Prostate gland (tissue), 2 donors: ENCODE results near the gene SPATA31C1. TPM values are rescaled to one million over a fixed set of nuclear protein-coding genes. Genes with fewer than 3 reads are reported as not detected.

ENCODE experiments used
- DNase-seq: peaks from one replicate; pipeline ENCODE4 v3.0.0-alpha.2; 2019; ENCODE audit warnings: low spot score
- H3K27ac ChIP-seq, 2 donors: fragments of 200-600 bp; sonication (generic); 2 replicates each; pipeline ENCODE4 v1.5.1; 2017 to 2019
- H3K27me3 ChIP-seq: fragments of 200-600 bp; sonication (generic); replicated peaks from 2 replicates; pipeline ENCODE4 v1.5.1; 2019; ENCODE audit not compliant: insufficient read depth
- H3K36me3 ChIP-seq, 2 donors: fragments of 200-600 bp; sonication (generic); 1 replicate in 1 of 2; 2 replicates in 1 of 2; pipeline versions ENCODE4 v1.5.1 to v1.8.1; 2017 to 2019
- H3K4me1 ChIP-seq: fragments of 200-600 bp; sonication (generic); replicated peaks from 2 replicates; pipeline ENCODE4 v1.5.1; 2019
- H3K4me3 ChIP-seq, 2 donors: fragments of 200-600 bp; sonication (generic); 2 replicates each; pipeline ENCODE4 v1.5.1; 2017 to 2019
- H3K9me3 ChIP-seq: fragments of 200-600 bp; sonication (generic); 2 replicates; pipeline ENCODE4 v1.5.1; 2017
- CTCF ChIP-seq, 4 experiments: fragments of 200-600 bp in 2 of 4; fragments of 450-650 bp in 2 of 4; sonication (generic) in 2 of 4; IDR thresholded peaks; 1 replicate in 3 of 4; 2 replicates in 1 of 4; pipeline ENCODE4 v1.5.1; 2016 to 2019; ENCODE audit warnings: antibody characterized with exemption in 4 of 4, mild to moderate bottlenecking in 2 of 4, moderate library complexity in 2 of 4
- POLR2A ChIP-seq: fragments of 450-650 bp; IDR thresholded peaks from one replicate; pipeline ENCODE4 v1.6.1; 2016; ENCODE audit warnings: antibody characterized with exemption, mild to moderate bottlenecking
- POLR2AphosphoS5 ChIP-seq: sonication (generic); formaldehyde crosslinking; IDR thresholded peaks from one replicate; pipeline ENCODE4 v1.6.1; 2017; ENCODE audit warnings: antibody characterized with exemption
- WGBS: methylation state at CpG from one replicate; pipeline ENCODE4 v1.1.5; 2018; 5-methylcytosine and 5-hydroxymethylcytosine counted together
- intact Hi-C: fragments of 100-400 bp; cut with DNase I; formaldehyde crosslinking; loops from one replicate; pipeline ENCODE4 v1.14.2; 2022
- total RNA-seq, 2 donors: library from RNA; depleted of rRNA; stranded (reverse); fragments of >200 nt; gene quantifications; one replicate each; pipeline ENCODE4 v1.1.0, GENCODE V29; 2016

The SPATA31C1 gene
- total RNA-seq, 2 donors from 2014 or later = 0.97 TPM; not detected in 1

GRCh38 chr9:87872079-87872624 lies 45.6 kb upstream of the SPATA31C1 start:
- Histone ChIP-seq H3K4me1 (no peaks in the 10 kb centered on the region), H3K27me3 (no peaks in the 10 kb centered on the region), H3K9me3 (no peaks in the 10 kb centered on the region), H3K36me3 (no peaks in the 10 kb centered on the region), H3K27ac (no peak overlapping the region), H3K4me3 (no peak overlapping the region)
- intact Hi-C loops = no loop called here
- no peak for TF ChIP-seq POLR2A
- TF ChIP-seq CTCF (IDR thresholded peaks at IDR 0.05) = no peak
- no peak for TF ChIP-seq POLR2AphosphoS5
- 46% methylated on average over 7 of the region's 8 CpGs for WGBS
- DNase-seq = no peak

GRCh38 chr9:87873607-87874303 lies 44.0 kb upstream of the SPATA31C1 start:
- intact Hi-C loops = no loop called here
- no peak for TF ChIP-seq POLR2AphosphoS5
- no peak for TF ChIP-seq CTCF (IDR thresholded peaks at IDR 0.05)
- no peak for TF ChIP-seq POLR2A
- no peak for DNase-seq
- no peaks in the 10 kb centered on the region for H3K27me3 ChIP-seq
- 90% methylated on average over 5 of the region's 5 CpGs for WGBS
- H3K4me1 ChIP-seq = no peaks in the 10 kb centered on the region
- no peak overlapping the region for H3K4me3 ChIP-seq
- no peaks in the 10 kb centered on the region for H3K9me3 ChIP-seq
- H3K27ac ChIP-seq = no peak overlapping the region
- no peaks in the 10 kb centered on the region for H3K36me3 ChIP-seq

GRCh38 chr9:87874304-87874623 lies 43.5 kb upstream of the SPATA31C1 start:
- no peak for DNase-seq
- TF ChIP-seq POLR2AphosphoS5 = no peak
- no peak for TF ChIP-seq CTCF (IDR thresholded peaks at IDR 0.05)
- TF ChIP-seq POLR2A = no peak
- no peaks in the 10 kb centered on the region for H3K36me3 ChIP-seq
- H3K27me3 ChIP-seq = no peaks in the 10 kb centered on the region
- intact Hi-C loops = no loop called here
- H3K4me3 ChIP-seq = no peak overlapping the region
- no peak overlapping the region for H3K27ac ChIP-seq
- no peaks in the 10 kb centered on the region for H3K9me3 ChIP-seq
- no peaks in the 10 kb centered on the region for H3K4me1 ChIP-seq
- 48% methylated on average over 7 of the region's 7 CpGs for WGBS

- Histone ChIP-seq H3K36me3 (no peaks in the 10 kb centered on the region), H3K9me3 (no peaks in the 10 kb centered on the region), H3K4me3 (no peak overlapping the region), H3K4me1 (no peaks in the 10 kb centered on the region), H3K27me3 (no peaks in the 10 kb centered on the region), H3K27ac (no peak overlapping the region)
- no peak for TF ChIP-seq POLR2A
- TF ChIP-seq CTCF (IDR thresholded peaks at IDR 0.05) = no peak
- no peak for TF ChIP-seq POLR2AphosphoS5
- intact Hi-C loops = no loop called here
- DNase-seq = no peak
Measured at GRCh38 chr9:87875060-87875459, 42.7 kb upstream of the SPATA31C1 start.
